Stimulated activated CD4-positive, alpha-beta T cell treated with anti-CD3 and anti-CD28 coated beads, Interleukin-15, amount 100 ng/mL, for 48 hours (primary cell): ENCODE measurements around the gene IL12RB2.
"Not testable (repeated sequence)": the region's sequence is repeated elsewhere in the genome, so short reads cannot be mapped to it uniquely, and the experiment has no call there.

Source experiments
- DNase-seq, 2 donors: peaks; one replicate each; pipeline ENCODE4 v3.0.0-alpha.2; 2020; ENCODE audit warnings: low read depth in 2 of 2

IL12RB2 gene

GRCh38 chr1:67431156-67431765 lies 123.6 kb downstream of the IL12RB2 start:
- DNase-seq, result no peak

- no peak for DNase-seq
Measured at GRCh38 chr1:67431869-67432578, 124.4 kb downstream of the IL12RB2 start.

GRCh38 chr1:67432745-67433144 lies 125.1 kb downstream of the IL12RB2 start:
- no peak for DNase-seq

- no peak for DNase-seq
Measured at GRCh38 chr1:67433837-67434236, 126.2 kb downstream of the IL12RB2 start.

- DNase-seq, result no peak
Measured at GRCh38 chr1:67434491-67434890, 126.8 kb downstream of the IL12RB2 start.

- DNase-seq, result no peak
Measured at GRCh38 chr1:67436511-67437055, 128.9 kb downstream of the IL12RB2 start.

- no peak for DNase-seq
Measured at GRCh38 chr1:67437961-67438360, 130.3 kb downstream of the IL12RB2 start.

GRCh38 chr1:67439277-67440029 lies 131.8 kb downstream of the IL12RB2 start:
- no peak for DNase-seq

- no peak for DNase-seq
Measured at GRCh38 chr1:67440339-67440738, 132.7 kb downstream of the IL12RB2 start.

GRCh38 chr1:67441183-67441582 lies 133.5 kb downstream of the IL12RB2 start:
- DNase-seq, result peak; percentile 22 to 46

- no peak for DNase-seq
Measured at GRCh38 chr1:67441739-67442281, 134.1 kb downstream of the IL12RB2 start.

- not testable (repeated sequence) for DNase-seq
Measured at GRCh38 chr1:67446014-67446413, 138.3 kb downstream of the IL12RB2 start.
